ENCODE measurements around the gene CRIM1. TPM values are rescaled to one million over a fixed set of nuclear protein-coding genes. Genes with fewer than 3 reads are reported as not detected.
"Not testable (repeated sequence)": the region's sequence is repeated elsewhere in the genome, so short reads cannot be mapped to it uniquely, and the experiment has no call there.

CRIM1 gene
- total RNA-seq, 1 donor from 2014 or later = 103 TPM

GRCh38 chr2:36360063-36360462, 4.5 kb downstream of the CRIM1 start:
- no peaks in the 10 kb centered on the region for H3K27me3 ChIP-seq (ENCODE audit: control insufficient read depth, insufficient read depth, low read length)
- H3K36me3 ChIP-seq (ENCODE audit: control insufficient read depth, insufficient read depth, low read length) = no peaks in the 10 kb centered on the region
- H3K4me3 ChIP-seq (ENCODE audit: low read depth, low read length) = no peak overlapping the region
- TF ChIP-seq CTCF (IDR thresholded peaks at IDR 0.05; ENCODE audit: insufficient read depth, low read length, poor library complexity, severe bottlenecking) = no peak
- no peak for DNase-seq (ENCODE audit: low read depth)

- H3K27me3 ChIP-seq (ENCODE audit: control insufficient read depth, insufficient read depth, low read length) = no peaks in the 10 kb centered on the region
- no peaks in the 10 kb centered on the region for H3K36me3 ChIP-seq (ENCODE audit: control insufficient read depth, insufficient read depth, low read length)
- no peak for TF ChIP-seq CTCF (IDR thresholded peaks at IDR 0.05; ENCODE audit: insufficient read depth, low read length, poor library complexity, severe bottlenecking)
- H3K4me3 ChIP-seq (ENCODE audit: low read depth, low read length) = no peak overlapping the region
- no peak for DNase-seq (ENCODE audit: low read depth)
Measured at GRCh38 chr2:36360834-36361233, 5.3 kb downstream of the CRIM1 start.

- H3K27me3 ChIP-seq (ENCODE audit: control insufficient read depth, insufficient read depth, low read length) = no peaks in the 10 kb centered on the region
- no peaks in the 10 kb centered on the region for H3K36me3 ChIP-seq (ENCODE audit: control insufficient read depth, insufficient read depth, low read length)
- H3K4me3 ChIP-seq (ENCODE audit: low read depth, low read length) = no peak overlapping the region
- no peak for DNase-seq (ENCODE audit: low read depth)
- no peak for TF ChIP-seq CTCF (IDR thresholded peaks at IDR 0.05; ENCODE audit: insufficient read depth, low read length, poor library complexity, severe bottlenecking)
Measured at GRCh38 chr2:36361396-36361795, 5.8 kb downstream of the CRIM1 start.

- no peak for TF ChIP-seq CTCF (IDR thresholded peaks at IDR 0.05; ENCODE audit: insufficient read depth, low read length, poor library complexity, severe bottlenecking)
- no peak for DNase-seq (ENCODE audit: low read depth)
- Histone ChIP-seq H3K4me3 (ENCODE audit: low read depth, low read length) (no peak overlapping the region), H3K36me3 (ENCODE audit: control insufficient read depth, insufficient read depth, low read length) (no peaks in the 10 kb centered on the region), H3K27me3 (ENCODE audit: control insufficient read depth, insufficient read depth, low read length) (no peaks in the 10 kb centered on the region)
Measured at GRCh38 chr2:36362291-36362690, 6.7 kb downstream of the CRIM1 start.

- H3K36me3 ChIP-seq (ENCODE audit: control insufficient read depth, insufficient read depth, low read length); DNase-seq (ENCODE audit: low read depth); H3K4me3 ChIP-seq (ENCODE audit: low read depth, low read length); H3K27me3 ChIP-seq (ENCODE audit: control insufficient read depth, insufficient read depth, low read length): not testable (repeated sequence)
Measured at GRCh38 chr2:36363085-36363484, 7.5 kb downstream of the CRIM1 start.

- Histone ChIP-seq H3K27me3 (ENCODE audit: control insufficient read depth, insufficient read depth, low read length) (no peaks in the 10 kb centered on the region), H3K36me3 (ENCODE audit: control insufficient read depth, insufficient read depth, low read length) (no peaks in the 10 kb centered on the region), H3K4me3 (ENCODE audit: low read depth, low read length) (no peak overlapping the region)
- DNase-seq (ENCODE audit: low read depth) = no peak
- no peak for TF ChIP-seq CTCF (IDR thresholded peaks at IDR 0.05; ENCODE audit: insufficient read depth, low read length, poor library complexity, severe bottlenecking)
Measured at GRCh38 chr2:36366491-36367120, 11.0 kb downstream of the CRIM1 start.
